Activated effector memory CD4-positive, alpha-beta T cell treated with Interleukin-2 at 50 U/mL for 16 hours (primary cell): ENCODE results near the gene SPECC1.
"Not testable (repeated sequence)": the region's sequence is repeated elsewhere in the genome, so short reads cannot be mapped to it uniquely, and the experiment has no call there.

Source experiments
- DNase-seq: peaks from one replicate; pipeline ENCODE4 v3.0.0-alpha.2; 2020

SPECC1 gene

DNA sequence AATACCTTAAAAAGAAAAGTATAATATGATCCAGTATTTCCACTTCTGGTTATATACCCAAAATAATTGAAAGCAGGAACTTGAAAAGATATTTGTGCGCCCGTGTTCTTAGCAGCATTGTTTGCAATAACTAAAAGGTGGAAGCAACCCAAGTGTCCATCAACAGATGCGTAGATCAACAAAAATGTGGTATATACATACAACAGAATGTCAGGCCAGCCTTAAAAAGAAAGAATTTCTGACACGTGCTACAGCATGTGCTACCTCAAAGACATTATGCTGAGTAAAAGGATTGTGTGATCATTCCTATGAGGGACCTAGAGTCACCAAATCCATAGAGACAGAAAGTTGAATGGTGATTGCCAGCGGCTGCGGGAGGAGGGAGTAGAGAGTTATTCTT is 133.1 kb downstream of the SPECC1 start:
- DNase-seq: no peak

DNA sequence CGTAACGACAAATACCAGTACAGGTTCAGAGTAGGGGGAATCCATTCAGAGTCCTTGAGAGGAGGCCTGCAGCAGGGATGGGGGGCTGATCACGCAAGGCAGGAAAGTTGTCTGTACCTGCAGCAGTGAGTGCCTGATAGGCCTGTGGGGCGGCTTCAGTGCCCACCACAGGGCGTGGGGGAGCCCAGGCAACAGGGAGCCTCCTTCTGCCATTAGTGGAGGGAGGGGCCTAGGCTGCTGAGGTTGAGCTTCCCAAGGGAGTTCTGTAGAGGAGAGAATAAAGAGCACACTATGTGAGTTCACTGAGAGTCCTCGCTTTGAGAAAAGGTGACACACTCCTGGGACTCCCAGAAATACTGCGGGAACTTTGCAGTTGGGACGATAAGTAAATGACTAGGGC is 134.6 kb downstream of the SPECC1 start:
- no peak for DNase-seq

DNA sequence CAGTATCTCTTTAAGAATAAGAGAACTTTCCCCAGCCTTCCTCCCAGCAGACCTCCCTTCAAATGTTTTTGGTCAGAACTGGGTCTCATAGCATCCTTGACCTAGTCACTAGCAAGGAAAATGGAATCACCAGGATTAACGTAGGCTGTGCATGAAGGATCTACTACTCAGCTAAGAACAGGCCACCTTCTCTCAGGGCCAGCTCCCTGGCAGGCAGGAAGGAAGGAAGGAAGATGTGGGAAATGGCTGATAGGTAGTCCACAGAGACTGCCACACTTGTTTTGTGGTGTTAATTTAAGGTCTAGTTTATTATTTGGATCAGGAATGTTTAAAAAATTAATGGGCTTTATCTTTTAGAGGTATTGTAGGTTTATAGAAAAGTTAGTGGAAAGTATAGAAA is 136.4 kb downstream of the SPECC1 start:
- DNase-seq: no peak

DNA sequence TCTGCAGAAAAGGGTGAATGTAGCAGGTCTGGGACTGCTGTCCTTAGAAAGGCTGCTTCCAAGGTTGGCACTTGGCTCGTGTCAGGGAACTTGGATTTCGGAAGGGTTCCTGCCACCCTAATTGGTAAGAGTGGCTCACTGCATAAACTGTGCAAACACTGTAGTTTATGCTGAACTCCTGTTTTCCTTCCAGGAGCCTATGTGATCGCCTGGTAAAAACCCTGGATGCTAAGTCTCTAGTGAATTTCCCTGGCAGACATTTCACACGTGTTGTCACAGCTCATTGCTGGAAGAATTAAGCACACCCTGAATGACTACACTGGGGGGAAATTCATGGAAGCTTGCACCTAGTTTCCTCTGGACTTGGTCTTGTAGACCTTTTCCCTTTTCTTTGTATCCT is 140.1 kb downstream of the SPECC1 start:
- DNase-seq: no peak

DNA sequence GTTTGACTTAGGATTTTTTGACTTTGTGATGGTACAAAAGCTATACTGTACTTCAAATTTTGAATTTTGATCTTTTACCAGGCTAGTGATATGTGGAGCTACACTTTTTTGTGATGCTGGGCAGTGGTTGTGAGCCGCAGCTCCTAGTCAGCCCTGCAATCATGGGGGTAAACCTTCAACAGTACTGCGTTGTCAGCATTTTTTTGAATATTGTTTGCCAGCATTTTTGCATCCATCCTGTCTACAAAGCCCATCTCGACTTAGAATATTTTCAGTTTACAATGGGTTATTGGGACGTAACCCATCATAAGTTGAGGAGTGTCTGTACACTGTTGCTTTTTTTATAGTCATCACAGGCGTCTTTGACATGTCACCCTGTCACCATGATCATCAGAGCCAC is 142.0 kb downstream of the SPECC1 start:
- DNase-seq: no peak

DNA sequence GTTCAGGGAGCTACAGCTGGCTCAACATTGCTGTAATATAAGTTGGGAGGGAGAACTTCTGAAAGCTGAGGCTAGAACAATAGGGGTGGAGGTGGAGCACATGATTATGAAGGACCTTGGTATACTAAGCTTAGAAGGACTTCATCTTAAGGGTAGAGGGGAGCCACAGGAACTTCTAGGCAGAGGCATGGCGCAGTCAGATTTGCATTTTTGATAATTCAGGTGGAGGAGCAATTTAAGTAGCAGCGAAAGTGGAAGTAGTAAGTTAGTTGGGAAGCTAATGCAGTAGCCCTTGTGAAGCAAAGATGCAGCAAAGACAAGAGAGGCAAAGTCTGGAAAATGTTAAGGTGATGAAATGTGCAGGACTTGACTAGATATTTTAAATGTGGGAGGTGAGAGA is 144.1 kb downstream of the SPECC1 start:
- DNase-seq: no peak

DNA sequence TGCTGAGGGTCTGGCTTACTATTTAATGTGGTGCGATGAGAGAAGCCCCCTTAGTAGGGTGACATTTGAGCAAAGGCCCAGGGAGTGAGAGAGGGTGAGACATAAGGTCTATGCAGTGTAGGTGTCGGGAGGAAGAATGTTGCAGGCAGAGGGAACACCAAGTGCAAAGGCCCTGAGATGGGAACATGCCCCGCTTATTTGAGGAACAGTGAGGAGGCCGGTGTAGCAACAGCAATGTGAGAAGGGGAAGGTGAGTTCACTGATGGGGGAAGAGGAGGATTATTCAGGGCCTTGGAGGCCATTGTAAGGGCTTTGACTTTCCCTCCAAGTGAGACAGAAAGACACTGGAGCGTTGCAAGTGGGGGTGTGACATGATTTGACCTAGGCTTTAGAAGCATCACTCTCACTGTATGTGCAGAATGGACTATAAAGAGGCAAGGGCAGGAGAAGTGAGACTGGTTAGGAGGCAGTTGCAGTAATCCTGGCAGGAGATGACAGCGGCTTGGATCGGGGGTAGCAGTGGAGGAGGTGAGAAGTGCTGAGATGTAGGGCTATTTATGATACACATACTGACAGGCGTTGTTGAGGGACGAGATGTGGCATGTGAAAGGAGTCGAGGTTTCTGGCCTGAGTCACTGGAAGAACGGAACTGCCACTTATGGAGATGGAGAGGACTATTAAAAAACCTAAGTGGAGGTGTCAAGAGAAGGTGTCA is 145.3 kb downstream of the SPECC1 start:
- DNase-seq: no peak

DNA sequence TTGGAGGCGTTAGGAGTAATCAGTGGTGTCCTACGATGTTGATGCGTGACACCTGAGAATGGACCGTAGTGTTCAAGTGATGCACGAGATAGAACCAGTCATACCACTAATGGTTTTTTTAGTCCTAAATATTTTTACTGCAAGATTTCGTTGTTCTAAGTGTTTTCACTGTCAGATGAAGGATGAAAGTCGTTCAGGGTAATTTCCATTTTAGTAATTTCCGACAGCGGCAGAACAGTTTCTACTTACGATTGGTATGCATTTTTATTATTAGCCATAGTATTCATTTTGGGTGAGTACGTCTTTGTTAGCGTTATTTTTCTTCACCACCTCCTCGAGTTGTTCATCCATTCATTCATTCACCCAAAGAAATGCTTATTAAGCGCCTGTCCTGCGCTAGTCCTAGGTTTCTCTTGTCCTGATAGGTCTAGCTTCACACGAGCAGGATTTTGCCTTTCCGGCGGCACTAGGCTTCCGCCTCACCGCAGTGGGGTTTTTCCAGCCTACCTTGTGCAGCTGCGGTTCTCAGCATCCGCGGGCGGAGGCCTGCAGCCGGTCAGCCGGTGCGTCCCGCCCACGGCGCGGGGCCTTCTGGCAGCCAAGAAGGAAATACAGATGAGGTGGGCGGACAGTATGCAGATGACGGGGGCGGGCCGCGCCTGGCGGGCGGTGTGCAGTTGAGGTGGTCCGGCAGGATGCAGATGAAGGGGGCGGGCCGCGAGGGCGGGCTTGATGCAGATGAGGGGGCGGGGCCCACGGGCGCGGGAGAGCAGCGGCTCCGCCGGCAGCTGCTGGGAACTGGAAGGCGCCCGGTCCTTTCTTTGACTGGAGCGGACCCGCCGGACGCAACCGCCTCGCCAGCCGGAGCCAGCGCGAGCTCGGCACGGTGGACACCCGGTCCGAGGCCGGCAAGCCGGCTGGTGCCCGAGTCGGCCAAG is 146.4 kb downstream of the SPECC1 start:
- DNase-seq: peak; percentile 91

DNA sequence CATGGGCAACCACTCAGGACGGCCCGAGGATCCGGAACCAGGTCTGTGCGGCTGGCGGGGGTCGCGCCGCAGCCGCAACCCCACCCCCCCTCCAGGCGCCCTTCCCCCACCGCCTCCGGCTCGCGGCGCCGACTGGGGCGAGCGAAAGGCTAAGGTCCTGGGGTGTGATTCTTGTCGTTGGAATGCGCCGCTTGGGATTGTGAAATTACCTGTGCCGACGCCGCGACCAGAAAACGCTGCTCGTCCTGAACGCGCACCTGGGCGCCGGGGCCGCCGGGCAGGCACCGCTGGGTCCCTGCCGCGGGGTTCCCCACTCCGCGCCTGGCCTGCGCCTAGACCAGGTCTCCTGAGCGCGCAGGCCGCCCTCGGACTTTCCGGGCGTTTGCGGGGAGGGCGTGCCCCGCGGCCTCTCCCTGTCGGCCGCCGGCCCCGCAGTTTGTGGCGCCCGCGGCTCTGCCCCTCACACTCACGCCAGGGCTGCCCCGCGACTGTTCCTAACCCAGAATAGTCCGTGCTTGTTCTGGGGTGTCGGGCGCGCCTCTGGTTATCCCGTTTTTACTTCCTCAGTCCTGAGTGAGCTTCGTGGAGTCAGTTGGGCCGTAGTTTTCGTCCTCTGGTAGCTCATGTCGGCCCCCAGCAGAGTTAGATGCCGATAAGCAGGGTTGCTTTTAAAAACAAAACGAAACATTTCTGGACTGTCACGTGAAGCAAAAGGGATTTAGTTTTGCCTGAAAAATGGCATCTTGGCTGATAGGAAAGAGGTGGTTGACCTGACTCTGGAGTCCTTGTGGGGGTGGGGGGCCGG is 147.2 kb downstream of the SPECC1 start:
- no peak for DNase-seq

DNA sequence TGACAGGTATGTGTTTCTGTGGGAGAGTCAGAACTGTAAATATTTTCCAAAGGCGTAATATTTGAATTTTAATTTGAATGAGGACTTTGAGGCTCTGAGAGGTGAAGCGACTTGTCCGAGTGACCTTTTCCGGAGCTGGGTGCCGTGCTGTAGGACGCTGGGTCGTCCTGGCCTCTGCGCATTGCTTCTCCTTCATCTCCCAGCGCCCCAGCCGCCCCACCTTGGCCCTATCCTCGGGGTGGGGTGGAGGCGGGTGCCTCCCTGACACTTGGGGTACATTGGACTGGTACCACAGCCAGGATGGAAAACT is 147.8 kb downstream of the SPECC1 start:
- no peak for DNase-seq

DNA sequence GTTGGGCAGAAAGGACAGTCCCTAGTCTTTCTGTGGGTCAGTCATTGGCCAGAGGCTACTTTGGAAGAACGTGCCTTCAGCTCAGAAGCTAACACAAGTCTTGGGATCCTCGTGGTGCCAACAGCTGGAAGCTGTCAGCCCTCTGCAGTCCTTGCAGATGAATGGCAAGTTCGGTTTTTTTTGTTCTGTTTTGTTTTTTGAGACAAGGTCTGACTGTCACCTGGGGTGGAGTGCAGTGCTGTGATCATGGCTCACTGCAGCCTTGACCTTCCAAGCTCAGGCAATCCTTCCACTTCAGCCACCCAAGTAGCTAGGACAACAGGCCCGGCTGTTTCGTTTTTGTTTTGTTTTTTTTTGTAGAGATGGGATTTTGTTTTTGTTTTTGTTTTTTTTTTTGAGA is 149.4 kb downstream of the SPECC1 start:
- DNase-seq: no peak

DNA sequence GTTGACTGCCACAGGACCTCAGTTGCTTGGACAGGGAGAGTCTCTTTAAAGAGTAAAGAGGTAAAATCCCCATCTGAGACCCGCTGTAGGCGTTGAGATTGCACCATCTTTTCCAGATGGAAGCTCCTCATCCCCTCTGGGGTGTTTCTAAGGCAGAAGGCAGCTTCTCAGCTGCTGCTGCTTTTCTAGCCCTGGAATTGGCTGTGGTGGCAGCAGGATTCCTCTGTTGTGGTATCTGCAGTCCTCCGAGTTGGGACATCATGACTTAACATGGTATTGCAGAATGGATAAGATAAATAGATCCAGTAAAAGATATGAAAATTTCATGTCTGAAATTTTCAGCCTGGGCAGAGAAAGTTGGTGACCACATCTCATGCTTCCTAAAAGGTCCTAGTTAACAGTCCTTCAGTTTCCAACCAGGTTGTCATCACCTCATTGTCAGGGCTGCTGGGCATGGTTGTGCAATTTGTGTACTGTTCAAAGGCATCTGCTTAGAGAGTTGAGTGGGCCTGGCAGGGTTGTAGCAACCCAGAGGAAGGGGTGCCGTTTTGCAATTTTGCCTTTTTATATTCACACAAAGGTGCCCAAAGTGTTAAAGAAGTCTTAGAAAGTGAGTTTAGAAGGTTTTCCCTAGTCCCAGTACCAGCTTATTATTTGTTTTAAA is 150.4 kb downstream of the SPECC1 start:
- no peak for DNase-seq

DNA sequence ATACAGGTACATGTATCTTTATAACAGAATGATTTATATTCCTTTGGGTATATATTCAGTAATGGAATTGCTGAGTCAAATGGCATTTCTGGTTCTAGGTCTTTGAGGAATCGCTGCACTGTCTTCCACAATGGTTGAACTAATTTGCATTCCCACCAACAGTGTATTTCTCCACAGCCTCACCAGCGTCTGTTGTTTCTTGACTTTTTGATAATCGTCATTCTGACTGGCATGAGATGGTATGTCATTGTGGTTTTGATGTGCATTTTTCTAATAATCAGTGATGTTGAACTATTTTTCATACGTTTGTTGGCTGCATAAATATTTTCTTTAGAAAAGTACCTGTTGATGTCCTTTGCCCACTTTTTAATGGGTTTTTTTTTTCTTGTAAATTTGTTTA is 156.4 kb downstream of the SPECC1 start:
- not testable (repeated sequence) for DNase-seq

DNA sequence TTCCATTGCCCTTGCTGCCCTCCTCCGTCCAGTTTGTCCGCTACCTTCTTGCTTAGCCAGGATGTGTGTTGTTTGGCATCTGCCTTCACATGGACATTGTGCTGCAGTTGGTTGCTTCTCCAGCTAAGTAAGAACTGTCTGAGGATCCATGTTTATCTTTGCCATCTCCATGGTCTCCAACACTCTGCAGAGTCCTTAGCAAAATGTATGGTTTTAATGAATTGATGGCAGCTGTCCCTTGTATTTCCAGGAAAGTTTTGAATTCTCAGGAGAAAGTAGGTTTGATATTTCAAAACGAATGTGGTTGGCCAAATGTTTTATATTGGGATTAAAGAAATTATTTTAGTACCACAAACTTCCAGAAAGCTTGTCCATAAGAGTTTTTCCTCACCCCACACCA is 160.9 kb downstream of the SPECC1 start:
- no peak for DNase-seq

DNA sequence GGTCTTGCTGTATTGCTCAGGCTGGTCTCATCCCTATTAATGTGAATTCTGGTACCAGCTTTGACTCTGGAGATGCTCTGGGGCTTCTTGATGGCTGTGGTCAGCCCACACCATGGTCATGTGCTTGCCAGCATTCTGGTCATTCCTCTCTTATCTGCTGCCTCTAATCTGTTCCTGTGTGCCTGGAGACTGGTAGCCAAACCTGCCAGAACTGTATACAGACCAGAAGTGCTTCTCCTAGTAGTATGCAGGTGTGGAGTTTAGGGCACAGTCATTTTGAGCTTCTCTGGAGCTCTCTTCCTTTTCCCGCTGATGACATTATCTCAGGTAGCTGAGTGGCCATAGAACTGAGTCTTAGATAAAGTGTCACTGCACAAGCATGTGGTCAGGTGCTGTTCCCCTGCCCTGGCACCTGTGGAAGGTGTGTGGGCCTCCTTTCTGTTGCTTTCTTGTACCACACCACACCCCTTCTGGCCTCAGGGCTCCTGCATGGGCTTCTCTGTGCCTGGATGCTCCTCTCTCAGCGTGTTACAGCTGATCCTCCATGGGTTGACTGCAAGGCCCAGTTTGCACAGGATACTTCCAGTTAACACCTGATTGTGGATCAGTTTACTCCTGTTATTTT is 162.7 kb downstream of the SPECC1 start:
- no peak for DNase-seq

DNA sequence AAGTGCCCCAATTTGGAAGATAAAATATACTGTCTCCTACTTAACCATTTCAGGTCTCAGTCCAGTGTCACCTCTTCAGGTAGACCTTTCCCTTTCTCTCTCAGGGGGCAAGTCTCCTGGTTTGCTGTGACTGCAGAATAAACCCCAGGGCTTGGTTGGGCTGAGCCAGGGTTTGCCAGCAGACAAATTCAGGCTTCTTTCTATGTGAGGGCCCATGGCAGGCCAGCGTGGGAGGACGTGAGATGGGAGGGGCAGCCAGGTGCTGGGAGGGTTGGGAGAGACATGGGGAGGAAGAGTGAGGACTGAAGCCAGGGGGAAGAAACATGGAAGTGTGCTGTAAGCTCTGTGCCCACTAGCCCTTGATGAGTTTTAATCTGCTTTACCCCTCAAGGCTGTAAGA is 163.2 kb downstream of the SPECC1 start:
- no peak for DNase-seq

DNA sequence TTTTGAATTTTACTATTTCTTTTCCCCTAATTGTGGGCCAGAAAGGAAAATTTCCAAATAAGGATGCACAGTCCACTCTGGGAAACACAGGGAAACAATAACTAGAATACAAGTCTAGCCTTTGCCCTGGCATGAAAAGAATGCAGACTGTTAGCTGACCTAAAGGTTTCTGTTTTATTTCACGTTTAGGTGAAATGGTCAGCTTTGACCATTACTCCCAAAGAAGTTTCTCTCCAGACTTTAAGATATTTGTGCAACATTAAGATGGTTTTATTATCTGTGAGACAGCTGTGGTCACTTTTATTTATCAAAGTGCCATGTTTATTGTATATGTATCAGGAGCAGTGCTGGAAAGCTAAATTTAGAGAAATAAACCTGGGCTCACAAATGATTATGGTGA is 163.9 kb downstream of the SPECC1 start:
- DNase-seq: no peak

DNA sequence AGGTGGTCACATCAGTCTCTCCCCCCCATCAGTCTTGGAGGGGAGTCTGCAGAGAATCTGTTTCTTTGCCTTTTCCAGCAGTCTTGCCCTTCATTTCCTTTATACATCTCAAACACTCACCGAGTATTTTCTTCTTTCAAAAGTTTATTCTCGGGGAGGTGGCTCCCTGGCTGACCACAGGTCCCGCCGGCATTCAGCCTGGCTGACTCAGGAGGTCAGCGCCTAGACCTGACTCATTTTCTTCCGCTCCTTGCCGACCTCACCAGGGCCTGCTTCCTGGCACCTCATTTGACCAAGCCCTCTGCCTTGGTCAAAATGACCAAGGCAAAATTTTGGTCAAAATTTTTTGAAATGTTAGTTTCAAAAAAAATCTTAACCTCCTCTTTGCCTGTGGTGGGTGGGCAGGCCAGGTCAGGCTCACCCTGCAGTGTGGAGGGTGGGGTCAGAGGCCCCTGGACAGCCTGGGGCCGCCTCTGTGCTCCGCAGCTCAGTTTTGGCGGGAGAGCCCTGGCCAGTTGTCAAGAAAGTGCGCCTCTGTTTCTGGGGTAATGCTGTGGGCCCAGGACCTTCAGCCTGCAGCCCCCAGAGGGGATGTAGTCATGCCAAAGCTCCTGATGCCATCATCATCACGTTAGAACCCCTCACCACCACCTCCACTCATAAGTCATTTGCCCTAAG is 165.6 kb downstream of the SPECC1 start:
- DNase-seq: no peak

DNA sequence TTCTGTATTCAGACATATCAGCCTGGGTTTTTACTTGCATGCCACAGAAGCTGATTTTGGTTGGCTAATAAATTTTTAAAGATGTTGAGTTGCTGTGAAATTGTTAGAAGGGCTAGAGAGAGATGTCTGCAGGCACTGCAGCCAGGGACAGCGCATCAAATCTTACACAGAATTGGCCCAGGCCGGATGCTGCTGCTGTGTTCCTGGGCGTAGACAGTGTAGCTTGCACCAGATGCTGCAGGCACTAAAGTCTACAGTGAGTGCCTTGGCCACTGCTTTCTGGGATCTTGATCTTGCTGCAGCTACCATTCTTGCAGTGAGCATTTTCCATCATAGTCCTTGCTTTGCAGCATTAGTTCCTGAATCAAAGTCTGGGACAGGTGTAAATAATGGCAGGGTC is 169.9 kb downstream of the SPECC1 start:
- DNase-seq: no peak

DNA sequence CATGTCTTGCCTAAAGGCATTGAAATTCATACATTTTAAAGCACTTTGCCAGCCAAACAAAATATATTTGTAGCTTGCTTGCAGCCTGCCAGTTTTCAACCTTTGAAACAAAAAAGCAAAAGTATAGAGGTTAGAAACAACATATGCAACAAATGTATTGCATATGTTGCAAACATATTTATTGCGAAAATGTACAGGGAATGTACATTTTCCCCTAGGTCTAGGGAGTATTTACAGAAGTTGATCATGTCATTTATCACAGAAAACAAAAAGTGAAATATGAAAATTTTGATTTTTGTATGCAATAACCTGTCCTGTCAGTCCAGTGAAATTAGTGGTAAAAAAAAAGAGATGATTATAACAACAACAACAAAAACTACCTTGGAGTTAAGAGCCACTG is 171.5 kb downstream of the SPECC1 start:
- DNase-seq: no peak

DNA sequence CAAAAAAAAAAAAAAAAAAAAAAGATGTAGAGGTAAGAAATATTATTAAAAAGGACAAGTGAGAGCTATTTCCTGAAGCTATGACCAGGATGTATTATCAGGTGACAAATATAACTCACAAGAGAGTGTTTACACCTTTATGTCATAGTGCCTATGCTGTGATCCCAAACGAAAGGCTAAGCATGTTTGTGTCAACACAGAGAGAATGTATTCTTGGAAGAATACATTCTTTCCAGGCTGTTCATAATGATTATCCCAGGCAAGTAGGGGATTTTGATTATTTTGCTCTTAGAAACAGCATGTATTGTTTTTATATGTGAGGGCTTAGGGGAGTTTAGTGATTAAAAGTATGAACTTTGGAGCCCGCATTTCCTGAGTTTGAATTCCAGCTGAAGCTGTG is 175.0 kb downstream of the SPECC1 start:
- no peak for DNase-seq

DNA sequence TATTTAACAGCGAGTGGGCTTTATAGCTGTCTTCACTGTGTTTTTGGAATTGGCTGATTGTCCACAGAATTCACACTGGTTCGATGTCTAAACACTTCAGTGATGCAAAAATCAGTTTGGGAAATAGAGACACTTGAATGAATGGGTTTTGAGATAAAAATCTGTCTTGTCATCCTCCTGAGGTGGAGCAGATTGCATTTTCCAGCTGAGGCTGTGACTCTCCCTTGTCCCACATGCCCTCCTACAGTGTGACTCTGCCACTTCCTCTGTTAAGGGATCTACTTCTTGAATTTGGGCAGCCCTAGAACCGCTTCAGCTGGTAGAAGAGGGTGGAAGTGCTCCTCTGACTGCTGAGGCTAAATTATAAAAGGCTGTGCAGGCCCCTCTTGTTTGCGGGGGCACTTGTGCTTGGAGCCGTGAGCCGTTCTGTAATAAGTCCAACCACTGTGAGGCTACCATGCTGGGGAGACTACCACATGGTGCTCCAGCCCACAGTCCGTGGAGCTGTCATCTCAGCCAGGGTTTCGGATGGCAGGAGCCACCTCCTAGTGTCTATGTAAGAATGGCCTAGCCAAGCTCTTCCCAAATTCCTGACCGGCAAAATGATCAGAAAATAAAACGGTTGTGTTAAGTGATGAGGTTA is 175.9 kb downstream of the SPECC1 start:
- no peak for DNase-seq
